Hematopoietic multipotent progenitor cell treated with erythropoietin and hydrocortisone succinate and interleukin-3 and kit ligand, for 17 days (in vitro differentiated cells): ENCODE data around the gene PCNT.
A peak's percentile ranks its signal among the peaks of the same experiment; 100 is the strongest.
"Not testable (repeated sequence)": the region's sequence is repeated elsewhere in the genome, so short reads cannot be mapped to it uniquely, and the experiment has no call there.

ENCODE experiments used
- DNase-seq: peaks from one replicate; pipeline ENCODE4 v3.0.0-alpha.2; 2015; ENCODE audit warnings: low spot score

Gene PCNT

DNA sequence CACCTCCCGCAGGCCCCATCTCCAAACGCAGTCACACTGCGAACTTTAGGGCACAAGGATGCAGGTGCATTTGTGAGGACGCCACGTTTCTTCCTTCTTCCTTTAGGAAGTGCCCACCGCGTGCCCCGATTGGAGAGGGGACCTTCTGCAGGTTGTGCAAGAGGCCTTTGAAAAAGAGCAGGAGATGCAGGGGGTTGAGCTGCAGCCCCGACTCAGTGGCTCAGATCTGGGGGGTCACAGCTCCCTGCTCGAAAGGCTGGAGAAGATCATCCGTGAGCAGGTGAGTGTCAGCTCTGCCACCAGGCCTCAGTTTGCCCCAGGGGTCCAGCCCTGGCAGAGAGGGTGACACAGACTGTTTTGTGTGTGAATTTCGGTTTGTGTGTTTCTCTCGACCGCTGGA is 103.6 kb downstream of the PCNT start:
- no peak for DNase-seq

DNA sequence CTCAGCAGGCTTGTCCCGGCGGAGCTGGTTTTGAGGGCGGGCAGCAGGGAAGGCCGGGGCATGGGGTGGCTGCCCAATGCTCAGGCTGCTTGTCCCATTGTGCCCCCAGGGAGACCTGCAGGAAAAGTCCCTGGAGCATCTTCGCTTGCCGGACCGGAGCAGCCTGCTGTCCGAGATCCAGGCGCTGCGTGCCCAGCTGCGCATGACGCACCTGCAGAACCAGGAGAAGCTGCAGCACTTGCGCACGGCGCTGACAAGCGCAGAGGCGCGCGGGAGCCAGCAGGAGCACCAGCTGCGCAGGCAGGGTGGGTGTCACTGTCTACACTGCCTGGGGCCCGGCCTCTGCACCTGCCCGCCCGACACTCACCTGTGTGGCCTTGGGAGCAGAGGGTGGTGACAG is 104.3 kb downstream of the PCNT start:
- no peak for DNase-seq

DNA sequence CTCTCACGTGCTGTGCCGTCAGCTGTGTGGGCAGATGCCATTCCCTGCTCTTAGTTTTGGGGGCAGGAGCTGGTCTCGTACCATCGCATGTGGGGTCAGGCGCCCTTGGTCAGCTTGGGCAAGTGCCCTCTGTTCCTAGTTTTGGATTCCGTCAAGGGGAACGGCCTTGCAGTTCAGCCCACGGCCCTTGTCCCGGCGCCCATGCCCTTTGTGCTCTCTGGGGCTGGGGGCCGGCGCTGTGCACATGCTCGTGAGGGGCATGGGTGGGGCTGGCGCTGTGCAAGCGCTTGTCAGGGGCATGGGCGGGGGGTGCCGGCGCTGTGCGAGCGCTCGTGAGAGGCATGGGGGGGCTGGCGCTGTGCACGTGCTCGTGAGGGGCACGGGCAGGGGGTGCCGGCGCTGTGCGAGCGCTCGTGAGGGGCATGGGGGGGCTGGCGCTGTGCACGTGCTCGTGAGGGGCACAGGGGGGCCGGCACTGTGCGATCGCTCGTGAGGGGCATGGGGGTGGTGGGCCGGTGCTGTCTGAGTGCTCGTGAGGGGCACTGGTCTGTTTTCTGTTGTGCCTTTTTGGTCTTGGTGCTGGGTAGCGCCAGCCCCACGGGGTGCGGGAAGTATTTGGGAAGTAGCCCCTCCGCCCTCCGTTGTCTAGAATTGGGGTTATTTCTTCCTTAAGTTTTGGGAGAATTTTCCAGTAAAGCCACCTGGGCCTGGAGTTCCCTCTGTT is 105.2 kb downstream of the PCNT start:
- DNase-seq: no peak

DNA sequence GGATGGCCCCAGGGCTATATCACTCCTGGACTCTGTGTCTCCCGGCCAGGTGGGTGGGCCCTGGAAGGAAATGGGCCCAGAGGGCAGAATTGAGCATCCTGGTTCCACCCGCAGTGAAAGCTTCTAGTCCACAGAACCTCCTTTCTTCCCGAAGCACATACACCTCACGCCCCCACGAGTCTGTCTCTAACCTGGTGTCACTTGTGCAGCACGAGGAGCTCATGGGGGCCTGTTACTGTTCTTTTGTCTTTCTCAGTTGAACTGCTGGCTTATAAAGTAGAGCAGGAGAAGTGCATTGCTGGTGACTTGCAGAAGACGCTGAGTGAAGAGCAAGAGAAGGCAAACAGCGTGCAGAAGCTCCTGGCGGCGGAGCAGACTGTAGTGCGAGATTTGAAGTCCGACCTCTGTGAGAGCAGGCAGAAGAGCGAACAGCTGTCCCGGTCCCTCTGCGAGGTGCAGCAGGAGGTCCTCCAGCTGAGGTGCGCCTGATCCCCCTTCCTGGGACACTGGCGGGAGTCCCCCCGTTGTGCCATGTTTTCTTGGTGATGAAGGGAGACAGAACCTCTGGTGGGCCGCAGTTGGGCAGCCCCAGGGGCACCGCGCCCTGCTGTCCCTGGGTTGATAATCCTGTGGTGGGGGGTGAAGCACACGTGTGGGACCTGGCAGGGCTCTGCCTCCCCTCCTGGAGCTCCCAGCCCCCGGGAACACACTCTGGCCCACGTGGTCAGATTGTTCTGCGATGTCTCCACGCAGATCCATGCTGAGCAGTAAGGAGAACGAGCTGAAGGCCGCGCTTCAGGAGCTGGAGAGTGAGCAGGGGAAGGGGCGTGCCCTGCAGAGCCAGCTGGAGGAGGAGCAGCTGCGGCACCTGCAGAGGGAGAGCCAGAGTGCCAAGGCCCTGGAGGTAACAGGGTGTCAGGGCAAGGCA is 106.1 kb downstream of the PCNT start:
- no peak for DNase-seq

DNA sequence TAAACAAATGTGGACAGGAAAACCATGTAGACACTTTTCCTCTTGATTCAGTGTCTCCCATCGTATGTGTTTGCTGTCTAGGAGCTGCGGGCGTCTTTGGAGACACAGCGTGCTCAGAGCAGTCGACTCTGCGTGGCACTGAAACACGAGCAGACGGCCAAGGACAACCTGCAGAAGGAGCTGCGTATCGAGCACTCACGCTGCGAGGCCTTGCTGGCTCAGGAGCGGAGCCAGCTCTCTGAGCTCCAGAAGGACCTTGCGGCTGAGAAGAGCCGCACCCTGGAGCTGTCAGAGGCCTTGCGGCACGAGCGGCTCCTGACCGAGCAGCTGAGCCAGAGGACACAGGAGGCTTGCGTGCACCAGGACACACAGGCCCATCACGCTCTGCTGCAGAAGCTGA is 107.5 kb downstream of the PCNT start:
- DNase-seq: no peak

DNA sequence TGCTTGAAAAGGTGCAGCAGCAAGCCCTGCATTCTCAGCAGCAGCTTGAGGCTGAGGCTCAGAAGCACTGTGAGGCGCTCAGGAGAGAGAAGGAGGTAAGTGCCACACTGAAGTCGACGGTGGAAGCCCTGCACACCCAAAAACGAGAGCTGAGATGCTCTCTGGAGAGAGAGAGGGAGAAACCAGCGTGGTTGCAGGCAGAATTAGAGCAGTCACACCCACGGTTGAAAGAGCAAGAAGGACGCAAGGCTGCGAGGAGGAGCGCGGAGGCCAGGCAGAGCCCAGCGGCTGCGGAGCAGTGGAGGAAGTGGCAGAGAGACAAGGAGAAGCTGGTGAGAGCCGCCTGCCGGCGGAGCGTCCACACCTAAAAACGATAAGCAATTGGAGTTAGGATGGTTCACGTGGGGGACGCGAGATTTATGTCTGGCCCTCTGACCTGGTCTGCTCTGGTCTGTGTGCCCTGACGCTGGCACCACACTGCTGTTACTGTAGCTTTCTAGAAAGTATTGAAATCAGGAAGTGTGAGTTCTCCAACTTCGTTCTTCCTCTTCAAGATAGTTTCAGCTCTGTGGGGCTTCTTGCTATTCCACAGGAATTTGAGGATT is 108.0 kb downstream of the PCNT start:
- no peak for DNase-seq

DNA sequence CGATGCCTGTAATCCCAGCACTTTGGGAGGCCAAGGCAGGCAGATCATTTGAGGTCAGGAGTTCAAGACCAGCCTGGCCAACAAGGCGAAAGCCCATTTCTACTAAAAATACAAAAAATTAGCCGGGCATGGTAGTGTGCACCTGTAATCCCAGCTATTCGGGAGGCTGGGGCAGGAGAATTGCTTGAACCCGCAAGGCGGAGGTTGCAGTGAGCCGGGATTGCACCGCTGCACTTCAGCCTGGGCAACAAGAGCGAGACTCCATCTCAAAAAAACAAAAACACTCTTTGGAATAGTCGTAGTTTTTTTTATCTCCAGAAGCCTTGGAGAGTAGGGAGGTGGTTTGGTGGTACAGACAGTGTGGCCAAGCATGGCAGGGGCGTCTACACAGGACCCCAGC is 109.2 kb downstream of the PCNT start:
- DNase-seq: not testable (repeated sequence)

DNA sequence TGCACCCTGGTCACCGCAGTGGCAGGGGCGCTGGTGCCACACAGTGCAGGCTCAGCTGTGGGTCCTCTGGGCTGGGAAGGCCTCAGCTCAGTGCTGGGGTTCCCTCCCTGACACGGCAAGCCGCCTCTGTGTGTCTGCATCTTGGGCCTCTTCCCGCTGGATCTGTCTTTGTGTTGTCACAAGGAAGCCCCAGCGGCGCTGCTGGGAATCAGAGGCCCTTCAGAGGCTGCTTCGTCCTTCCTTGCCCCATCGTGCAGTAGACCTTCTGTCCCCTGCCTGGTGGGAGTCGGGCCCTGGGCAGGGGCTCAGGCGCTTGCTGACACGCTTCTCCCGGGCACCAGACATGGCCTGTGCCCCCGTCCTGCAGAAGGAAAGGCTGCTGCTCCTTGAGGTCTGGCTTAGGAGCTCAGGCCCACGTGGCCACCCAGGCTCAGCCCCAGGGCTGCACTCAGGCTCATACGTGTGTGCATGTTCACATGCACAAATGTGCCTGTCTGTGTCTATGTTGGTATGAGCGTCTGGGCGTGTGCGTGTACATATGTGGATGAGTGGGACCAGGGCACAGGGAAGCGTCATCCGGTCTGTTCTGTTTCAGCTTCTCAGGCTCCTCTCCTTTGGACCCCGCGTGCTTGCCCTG is 110.5 kb downstream of the PCNT start:
- no peak for DNase-seq

DNA sequence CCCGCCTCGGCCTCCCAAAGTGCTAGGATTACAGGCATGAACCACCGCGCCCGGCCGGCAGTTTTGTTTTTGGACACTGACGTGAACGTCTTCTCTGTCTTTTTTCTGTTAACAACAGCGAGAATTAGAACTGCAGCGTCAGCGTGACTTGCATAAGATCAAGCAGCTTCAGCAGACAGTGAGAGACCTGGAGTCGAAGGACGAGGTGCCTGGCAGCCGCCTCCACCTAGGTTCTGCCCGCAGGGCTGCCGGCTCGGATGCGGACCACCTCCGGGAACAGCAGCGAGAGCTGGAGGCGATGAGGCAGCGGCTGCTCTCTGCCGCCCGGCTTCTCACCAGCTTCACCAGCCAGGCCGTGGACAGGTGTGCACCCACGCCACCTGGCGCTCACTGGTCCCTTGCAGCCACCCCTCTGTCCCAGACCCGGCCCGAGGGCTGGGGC is 111.9 kb downstream of the PCNT start:
- no peak for DNase-seq

DNA sequence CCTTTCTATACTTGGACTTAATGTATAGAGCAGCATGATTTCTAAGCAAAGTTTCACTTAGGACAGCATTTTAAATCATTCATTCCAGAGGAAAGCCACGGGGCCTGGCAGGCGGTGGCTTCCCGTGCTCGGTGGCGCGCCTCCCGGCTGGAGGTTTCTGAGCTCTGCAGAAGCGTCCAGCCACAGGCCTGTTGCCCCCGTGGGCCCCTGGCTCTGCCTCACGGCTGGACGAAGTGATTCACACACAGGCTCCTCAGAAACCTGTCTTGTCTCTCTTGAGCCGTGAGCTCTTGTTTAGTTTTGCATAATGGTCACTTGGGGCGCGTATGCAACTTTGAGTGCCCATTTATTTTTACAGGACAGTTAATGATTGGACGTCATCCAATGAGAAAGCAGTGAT is 112.7 kb downstream of the PCNT start:
- DNase-seq: no peak

DNA sequence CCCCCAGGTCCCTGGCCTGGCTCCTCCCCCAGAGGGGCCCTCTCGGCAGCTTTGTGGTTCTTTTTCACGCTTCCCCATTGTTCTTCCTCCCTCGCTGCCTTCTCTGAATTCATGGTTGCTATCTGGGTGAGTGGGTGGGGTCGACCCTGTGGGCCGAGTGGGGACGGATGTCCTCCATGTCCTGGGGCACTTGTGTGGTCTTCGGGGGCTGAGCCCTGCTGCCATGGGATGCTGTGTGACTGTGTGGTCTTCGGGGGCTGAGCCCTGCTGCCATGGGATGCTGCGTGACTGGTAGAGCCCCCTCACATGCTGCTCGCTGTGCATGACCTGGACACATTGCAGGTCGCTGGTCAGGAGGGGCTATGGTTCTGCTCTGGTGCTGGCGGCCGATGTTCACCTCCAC is 113.1 kb downstream of the PCNT start:
- no peak for DNase-seq

DNA sequence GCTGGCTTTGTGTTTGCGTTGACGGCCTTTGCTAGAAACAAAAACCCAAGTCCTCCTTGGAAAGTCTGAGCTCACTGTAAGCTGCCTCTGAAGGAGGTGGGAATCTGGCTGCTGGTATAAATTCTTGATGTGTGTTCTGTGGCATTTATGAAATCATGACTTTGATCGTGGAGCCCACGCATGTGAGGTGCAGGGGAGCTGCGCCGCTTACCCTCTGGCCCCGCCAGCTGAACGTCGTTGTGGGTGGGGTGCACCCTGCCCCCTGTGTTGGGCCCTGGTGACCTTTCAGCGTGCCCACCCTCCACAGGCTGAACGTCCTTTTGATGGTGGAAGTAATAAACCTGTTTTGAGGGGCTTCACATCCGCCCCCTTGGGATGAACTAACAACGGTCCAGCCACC is 113.6 kb downstream of the PCNT start:
- no peak for DNase-seq

DNA sequence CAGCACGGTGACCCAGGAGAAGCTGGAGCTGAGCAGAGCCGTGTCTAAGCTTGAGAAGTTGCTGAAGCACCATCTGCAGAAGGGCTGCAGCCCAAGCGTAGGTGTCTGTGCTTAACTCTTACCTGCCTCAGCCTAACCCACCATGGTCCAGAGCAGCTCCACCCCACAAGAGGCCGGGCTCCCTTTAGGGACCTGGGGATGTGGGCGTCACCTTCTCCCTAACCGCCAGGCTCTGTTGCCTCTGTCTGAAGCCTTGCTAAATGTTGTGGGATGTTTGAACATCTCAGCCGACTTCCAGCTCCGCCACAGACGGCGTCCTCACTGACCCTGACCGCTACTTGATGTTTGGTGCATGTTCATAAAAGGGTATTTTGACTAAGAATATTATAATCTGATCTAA is 114.3 kb downstream of the PCNT start:
- no peak for DNase-seq

DNA sequence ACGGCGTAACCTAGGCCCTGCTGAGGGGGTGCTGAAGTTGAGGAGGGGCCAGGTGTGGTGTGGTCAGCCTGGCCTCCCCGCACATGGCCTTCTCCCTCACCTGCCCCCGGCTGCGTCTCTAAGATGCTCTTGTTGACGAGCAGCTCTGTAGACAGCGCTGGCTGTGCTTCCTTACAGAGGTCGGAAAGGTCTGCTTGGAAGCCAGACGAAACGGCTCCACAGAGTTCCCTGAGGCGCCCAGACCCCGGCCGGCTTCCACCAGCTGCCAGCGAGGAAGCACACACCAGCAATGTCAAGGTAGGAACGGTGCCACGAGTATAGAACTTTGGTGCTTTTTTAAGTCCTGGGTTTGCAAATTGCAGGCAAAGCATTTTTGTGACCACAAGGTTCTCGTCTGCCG is 116.0 kb downstream of the PCNT start:
- no peak for DNase-seq

DNA sequence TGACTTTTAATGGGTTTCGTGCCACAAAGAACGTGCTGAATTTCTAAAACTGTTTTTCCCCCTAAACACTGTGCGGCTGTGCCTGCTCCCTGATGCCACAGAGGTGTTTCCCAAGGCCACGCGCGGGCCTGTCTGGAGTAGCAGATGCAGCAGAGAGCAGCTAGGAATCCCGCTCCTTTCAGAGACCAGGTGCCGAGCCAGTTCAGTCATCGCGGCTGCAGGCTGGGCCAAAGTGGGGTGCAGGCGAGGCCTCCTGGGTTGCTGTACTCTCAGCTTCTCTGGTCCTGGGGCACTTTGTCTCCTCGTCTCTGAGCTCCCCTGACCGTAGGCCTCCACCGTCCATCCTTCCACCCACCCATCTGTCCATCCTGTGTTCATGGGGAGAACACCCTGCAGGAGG is 117.4 kb downstream of the PCNT start:
- no peak for DNase-seq

DNA sequence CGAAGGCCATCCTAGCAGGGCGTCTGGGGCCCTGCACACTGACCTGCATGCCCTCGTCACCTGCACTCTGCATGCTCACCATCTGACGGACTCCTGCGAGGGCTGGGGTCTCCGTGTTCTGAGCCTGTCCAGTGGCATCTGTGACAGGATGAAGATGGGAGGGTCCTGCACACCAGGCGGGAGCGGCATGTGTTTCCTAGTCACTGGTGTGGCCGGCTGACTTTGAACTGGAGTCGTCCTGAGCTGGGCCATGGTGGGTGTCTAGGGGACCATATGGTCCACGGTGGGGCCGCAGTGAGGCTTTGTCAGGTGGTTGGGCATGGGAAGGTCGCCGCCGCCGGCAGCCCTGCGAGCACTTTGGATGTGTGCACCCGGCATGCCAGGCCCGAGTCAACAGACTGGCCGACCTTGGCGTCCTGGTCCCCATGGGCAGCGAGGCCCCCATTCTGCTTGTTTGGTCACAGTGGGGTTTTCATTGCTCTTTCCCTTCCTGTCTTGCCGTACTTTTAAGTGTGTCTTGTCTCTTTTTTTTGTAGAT is 118.1 kb downstream of the PCNT start:
- no peak for DNase-seq

DNA sequence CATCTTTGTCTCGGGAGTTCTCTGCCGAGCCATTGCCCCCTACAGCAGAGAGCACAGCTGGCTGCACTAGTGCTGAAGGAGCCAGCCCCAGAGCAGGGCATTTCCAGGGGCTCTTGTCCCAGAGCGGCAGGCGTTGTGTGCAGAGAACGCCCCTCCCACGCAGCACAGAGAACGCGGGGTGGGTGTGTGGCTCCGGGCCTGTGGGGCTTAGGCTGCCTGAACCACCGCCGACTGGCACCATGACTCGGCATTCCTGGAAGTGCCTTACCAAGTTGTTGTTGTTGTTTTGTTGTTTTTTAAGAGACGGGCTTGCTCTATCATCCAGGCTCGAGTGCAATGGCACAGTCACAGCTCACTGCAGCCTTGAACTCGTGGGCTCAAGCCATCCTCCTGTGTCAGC is 119.0 kb downstream of the PCNT start:
- peak; percentile 87 for DNase-seq

DNA sequence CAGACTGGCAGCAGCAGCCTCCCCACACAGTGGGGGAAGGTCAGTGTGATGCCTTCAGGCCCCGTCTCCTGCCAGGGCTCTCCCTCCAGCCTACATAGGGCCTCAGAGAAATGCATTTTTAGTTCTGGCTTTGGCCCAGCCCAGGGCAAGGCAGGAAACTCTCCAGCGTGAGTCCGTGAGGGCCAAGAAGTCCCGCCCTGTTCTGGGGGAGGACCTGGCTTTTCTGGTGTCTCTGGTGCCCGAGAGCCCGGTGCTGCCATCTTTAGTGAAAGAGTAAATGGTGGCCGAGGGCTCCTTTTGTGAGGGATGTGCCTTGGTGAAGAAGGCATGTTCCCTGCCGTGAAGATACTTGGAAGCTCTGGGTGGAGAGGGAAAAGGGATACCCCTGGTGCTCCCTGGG is 120.0 kb downstream of the PCNT start:
- DNase-seq: peak; percentile 33

DNA sequence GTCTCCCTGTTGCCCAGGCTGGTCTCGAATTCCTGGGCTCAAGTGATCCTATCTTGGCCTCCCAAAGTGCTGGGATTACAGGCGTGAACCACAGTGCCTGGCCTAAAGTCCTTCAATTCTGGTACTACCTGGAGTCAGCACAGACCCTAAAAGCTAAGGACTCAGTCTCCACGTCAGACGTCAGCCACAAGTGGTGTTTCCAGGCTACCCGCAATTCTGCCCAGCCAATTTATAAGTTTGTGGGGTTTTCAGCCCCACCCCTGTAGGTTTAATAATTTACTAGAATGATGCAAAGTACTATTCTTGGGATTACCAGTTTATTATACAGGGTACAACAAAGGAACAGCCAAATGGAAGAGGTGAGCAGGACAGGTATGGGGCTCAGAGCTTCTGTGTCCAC is 124.2 kb downstream of the PCNT start:
- no peak for DNase-seq

DNA sequence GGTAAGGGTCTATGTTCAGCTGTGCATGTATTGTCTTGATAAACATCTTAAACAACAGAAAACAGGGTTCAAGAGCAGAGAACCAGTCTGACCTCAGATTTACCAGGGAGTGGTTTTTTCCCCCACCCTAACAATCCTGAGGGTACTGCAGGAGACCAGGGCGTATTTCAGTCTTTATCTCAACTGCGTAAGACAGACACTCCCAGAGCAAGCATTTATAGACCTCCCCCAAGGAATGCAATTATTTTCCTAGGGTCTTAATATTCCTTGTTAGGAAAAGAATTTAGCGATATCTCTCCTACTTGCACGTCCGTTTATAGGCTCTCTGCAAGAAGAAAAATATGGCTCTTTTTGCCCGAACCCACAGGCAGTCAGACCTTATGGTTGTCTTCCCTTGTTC is 124.9 kb downstream of the PCNT start:
- not testable (repeated sequence) for DNase-seq

DNA sequence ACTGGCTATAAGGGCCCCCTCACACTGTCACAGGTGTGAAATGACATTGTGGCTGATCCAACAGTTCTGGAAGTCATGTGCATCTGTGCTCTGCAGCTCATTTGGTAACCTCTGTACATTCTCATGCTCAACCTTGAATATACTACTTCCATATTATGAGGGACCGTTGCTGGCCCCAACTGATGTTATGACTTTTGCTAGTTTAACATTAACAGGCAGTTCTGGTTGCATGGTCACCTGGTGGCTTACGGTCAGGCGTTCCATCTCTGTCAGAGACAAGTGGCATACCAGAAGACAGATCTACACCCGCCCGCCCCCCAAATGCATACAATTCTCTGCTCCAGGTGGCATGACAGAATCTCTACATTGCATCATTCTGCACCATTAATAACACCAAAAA is 128.8 kb downstream of the PCNT start:
- no peak for DNase-seq

DNA sequence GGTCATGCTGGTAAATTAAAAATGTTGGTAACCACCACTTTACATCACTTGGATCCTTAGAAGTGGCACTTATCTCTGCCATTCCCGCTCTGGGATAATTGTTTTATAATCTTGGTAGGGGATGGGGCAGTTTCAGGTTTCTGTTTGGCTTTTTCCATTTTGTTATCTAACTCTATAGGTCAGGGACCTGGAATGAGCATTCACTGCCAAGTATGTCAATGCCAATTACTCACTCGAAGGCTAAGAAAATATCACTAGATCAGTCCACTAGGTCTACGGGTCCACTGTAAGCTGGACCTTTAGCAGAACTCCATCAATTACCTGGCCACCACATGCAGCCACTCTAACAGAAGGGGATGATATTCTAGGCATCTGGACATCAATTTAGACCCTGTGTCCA is 130.2 kb downstream of the PCNT start:
- DNase-seq: no peak
